Smooth muscle cell of the brain vasculature (primary cell): Measurements from ENCODE around the gene DIP2C.

Experiments used
- DNase-seq: peaks from one replicate; pipeline ENCODE4 v3.0.0-alpha.2; 2012; ENCODE audit warnings: low read depth, low spot score

The DIP2C gene

DNA sequence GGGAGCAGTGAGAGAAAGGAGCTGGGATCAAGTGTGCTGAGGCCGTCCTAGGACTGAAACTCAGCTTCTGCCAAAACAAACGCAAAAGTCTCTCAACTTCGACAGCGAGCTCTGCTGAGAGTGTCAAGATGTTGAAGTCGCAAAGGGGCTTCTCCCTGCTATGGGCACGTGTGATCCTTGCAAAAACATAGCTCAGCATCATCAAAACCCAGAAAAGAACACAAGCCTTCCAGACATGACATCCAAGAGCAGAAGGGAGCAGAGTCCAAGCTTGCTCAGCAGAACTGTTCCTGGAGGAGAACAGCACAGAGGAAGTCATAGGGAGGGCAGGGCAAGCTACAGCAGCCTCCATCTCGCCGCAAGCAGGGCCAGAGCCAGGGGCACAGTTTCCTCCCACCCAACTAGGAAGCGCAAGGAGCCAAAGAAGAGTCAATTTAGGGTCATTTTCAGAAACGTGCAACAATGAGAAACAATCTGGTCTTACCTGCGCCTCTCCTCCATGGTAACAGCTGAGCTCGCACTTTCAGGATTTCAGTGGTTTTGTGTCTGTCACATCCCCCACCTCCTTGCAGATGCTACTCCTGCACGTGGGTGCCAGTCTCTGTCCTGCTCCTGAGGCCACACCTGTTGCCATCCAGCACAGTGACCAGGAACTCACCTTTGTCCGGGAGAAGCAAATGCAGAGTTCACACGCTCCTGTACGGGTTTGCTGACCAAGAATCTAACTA is 113.9 kb downstream of the DIP2C start:
- DNase-seq: no peak

DNA sequence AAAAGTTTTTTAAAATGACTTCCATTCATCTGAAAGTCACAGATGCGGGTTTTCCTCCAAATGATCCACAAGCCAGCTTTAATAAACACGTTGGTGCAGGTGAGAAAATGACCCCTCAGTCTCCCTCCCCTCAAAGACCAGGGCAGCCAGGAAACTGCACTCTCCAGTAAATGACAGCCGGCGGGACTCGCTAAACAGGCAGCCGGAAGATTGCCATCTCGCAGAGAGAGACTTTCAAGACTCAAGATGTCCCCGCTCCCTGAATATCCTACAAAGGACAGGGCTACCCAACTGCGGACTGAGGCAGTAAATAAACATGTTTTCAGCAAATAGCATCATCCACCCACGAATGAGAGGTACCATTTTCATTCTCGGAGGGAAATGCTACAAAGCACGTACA is 116.8 kb downstream of the DIP2C start:
- DNase-seq: no peak

DNA sequence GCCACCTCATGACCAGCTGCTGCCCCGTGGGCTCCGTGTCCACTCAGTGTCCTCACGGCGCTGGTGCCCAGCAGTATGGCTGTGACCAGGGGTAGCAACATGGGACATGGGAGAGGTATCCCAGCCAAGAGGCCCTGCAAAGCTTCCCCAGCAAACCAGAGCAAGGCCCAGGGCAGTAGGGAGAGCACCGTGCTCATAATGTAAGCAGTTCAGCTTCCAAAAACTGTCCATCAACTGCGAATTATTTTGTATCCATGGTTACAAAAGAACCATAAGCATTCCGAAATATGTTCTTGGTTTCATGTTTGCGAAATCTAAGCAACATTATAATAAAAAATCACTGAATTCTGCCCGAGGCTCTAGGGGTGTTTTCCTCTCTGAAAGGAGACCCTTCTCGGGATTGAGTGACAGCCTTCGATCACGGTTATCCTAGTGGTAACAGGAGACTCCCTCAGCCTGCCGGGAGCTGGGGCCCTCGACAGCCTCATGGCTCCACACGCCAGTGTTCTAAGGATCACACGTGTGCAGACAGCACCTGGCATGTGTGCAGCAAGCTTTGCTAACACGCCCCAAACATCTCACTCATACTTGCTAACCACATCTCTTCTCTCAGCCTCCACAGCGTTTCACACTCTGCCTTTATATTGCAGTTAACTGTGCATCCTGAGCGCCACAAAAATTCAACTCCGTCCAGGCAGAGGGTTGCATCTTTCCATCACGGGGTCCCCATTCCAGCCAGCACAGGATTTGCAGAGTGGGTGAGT is 117.6 kb downstream of the DIP2C start:
- no peak for DNase-seq

DNA sequence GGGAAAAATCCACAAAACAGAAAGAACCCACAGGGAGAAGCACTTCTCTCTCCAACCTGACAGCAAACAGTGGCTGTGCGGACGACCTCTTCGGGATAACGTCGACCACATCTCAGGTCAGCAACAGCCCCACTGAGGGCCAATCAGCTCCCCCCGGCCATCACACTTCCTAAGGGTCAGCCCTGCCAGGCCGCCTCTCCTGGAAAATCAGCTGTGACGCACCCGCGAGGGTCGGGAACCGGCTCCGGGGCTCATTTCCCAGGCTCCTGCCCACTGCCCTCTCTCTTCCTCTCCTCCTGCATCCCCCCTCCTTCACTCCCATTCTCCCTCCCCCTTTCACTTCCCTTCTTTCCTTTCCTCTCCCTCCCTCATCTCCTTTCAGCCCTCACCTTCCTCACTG is 118.3 kb downstream of the DIP2C start:
- DNase-seq: no peak

DNA sequence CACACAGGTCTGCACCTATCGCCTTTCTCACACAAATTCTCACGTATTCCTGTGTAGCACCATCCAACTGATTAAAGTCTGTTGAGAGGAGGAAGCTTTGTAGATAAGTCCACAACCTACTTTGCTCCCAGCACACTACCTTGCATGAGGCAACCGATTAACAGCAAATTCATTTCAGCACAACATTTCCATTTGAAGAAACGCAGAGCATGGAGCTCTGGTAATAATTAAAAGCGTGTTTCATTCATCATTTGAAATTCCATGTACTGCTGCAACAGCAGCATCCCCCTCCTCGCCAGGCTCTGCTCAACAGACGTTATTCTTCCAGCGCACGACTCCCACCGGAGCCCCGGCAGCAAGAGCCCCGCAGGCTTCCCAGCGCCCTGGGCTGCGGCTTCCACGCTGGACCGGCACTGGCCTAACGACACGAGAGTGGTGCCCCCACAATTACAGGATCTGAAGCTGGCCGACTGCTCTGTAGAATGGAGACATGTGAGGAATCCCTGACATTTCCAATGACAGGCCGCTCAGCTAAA is 118.8 kb downstream of the DIP2C start:
- no peak for DNase-seq

DNA sequence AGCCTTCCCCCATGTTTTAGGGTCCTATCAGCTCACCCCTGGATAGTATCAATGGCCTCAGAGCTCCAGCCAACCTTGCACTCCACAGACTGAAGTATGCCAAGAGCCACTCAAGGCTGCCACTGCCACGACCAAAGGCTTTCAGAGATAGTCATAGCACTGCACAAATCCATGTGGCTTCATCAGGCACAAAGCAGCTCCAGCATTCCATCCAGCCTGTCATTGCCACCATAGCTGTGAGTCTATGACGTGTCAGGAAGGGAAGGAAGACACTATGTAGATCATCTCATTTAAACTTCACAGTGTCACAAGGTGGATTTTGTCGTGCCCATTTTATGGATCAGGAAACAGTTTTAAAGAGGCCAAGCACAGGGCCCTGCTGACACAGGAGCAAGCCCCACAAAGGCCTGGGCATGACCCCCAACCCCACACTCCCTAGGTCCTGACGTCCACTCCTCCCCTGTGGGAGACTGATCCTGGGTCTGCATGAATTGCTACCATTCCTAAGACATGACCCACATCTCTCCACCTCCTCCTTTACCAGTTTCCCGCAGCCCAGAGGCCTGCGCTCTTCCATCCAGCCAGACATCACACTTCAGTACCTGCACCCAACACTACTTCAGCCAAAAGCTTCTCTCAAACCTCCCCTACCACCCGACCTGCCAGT is 119.4 kb downstream of the DIP2C start:
- DNase-seq: no peak

DNA sequence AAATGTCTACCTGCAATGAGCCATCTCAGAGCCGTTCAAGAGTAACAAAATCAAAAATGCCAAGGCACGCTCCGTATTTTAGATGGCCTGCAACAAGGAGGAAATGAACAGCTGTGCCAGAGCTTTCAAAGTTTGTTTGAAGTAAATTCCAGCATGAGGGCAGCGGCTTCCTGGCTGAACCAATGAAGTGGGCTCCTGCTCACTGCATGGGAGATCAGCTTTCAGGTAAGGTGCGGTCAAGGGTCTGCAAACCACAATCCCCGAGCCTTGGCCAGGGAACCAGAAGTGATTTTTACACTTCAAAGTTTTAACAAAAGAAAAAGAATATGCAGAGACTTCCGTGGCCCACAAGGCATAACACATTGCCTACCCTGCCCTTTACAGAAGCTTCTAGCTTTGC is 120.6 kb downstream of the DIP2C start:
- DNase-seq: no peak

DNA sequence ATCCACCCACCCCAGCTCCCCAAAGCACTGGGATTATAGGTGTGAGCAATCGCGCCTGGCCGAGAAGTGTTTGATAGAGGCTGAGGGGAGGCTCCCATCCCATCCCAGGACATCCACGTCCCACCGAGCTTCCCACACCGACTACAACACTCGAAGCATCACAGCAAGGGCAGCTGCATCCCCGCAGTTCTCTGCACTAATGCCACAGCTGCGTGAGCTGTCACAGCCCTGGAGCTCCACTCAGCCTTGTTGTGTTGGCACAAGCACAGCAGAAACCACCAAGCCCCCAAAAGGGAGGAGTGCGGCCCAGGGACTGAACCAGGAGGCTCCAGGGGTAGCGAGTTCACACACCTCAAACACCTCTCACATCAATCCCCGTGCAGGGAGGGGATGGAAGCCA is 121.6 kb downstream of the DIP2C start:
- DNase-seq: no peak

DNA sequence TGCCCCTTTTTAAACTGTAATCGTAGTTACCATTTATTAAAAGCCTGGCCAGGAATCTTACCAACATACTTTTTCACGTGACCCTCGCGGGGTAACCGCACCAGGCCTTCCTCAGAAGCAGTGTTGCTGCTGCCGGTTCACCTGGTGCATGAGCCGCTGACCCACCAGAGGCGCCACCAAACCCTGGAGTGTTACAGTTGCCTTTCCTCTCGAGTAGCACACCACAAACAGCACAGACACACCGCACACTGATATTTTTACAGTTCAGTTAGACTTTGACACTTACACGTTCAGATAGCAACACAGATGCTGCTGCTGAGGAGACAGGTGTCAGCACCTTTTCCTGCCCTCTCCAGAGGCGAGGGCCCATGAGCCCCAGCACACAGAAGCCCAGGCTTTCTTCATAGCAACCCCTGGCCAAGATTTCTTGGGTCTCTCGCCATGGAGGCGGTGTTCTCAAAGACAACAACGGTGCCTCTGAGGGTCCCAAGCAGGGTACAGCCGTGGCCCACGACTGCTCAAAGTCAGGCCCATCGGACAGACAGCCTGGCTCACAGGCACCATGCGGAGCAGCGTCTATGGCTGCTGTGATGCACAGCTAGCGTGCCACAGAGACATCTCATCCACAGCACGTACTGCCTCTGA is 123.1 kb downstream of the DIP2C start:
- no peak for DNase-seq

DNA sequence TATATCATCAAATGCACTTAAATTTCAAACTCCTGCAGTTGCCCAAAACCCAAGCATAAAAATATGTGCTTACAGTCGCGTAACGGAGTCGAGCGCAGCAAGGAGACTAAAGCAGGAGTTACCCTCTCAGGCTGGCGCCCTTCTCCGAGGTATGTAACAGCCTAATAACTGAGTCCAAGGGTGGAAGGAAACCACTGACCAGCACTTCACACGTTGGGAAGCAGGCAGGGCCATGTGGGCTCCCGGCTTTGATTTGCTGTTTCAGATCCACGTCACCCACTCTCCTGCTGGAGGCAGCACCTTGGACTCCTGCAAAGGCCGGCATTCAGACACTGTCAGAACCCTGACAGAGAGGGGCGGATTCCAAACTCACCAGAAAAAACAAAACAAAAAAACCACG is 123.8 kb downstream of the DIP2C start:
- no peak for DNase-seq

DNA sequence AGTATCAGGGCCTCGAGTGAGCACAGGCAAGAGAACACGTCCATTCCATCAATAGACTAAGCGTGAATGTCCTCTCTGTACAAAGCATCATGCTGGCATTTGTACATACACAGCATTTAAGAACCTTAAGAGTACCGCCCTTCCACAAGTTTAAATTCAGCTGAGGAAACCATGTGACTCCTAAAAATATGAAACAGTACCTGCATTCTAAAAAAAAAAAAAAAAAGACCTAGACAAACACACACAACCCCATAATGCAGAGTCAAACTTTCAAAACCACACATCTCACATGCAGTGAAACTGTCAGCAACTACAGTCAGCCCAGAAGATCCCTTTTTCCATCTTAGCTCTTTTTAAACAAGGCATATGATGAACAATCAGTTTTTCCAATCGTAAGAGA is 124.3 kb downstream of the DIP2C start:
- no peak for DNase-seq

DNA sequence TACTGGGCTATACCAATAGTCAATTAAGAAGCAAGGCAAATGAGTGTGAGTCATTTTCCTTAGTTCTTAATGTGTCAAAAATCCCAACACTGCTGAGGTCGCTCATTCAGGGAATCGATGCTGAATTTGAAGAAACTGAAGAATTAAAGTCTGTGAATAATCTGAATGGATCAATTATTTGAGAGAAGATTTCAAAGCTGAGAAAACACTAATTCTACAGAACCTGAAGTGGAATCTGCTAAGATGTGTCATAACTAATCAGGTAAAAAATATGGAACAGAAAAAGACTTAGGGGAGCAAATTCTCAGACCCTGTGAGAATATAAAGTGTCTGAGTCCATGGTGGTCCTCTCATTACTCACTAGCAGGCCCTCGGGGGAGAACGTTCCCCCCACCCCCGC is 125.6 kb downstream of the DIP2C start:
- DNase-seq: no peak

DNA sequence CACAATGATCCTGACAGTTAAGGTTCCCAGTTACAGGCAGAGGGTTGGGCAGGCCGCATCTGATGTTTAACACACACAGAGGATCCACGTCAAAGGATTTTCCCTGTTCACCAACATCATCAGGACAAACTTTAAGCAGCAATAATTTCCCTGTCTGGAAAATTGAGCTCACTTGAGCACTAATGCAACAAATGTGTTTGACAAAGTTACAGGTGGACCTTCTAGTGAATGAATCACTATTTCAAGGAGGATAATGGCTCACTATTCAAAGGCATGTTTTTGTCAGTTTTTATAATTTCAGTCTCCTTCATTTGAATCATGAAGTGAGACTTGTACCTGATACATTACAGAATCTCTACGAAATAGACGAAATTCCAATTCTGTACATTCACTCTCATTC is 127.3 kb downstream of the DIP2C start:
- DNase-seq: no peak

DNA sequence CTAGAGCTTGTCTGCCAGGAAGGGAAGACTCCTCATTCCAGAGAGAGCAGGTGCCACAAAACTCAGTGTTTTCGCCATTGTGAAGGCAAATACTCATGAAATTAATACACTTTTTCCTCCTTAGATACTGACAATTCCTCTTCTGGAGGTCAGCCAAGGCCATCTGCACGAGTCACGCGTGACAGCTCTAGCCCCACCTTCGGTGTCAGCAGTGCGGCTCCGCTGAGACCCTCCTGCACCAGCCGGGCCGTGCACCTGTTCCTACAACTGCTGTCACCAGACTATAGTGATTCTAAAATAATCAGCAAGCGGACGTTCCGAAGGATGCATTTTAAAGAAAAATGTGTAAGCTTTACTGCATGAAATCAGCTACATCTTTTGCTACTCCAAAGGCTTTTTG is 127.7 kb downstream of the DIP2C start:
- no peak for DNase-seq

DNA sequence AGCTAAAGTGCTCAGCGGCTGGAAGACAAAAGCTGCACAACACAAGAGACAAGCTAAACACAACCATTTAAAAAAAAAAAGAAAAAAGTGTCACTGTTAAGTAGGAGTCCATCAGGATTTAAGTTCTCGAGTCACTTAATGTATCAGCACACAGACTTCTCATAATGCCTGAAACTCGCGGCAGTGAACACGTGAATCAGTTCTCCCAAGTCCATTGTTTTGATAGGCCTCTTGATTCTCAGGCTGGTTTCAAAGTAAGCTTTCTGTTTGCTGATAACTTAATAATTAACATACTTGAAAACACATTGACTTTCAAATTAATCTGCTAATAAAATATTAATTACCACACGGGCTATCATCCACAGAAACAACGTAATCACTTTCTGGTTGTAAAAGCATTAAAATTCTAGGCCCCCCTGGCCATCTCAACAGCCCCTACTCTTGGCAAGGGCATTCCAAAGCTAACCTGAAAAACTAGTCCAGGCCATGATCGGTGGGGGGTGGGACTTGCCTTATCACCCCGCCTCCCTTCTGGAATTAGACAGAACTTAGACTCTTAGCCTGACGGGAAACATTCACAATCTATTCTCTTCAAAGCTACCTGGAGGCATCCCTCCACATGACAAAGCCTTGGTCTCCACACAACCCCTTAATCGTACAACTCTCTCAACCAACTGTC is 129.0 kb downstream of the DIP2C start:
- no peak for DNase-seq

DNA sequence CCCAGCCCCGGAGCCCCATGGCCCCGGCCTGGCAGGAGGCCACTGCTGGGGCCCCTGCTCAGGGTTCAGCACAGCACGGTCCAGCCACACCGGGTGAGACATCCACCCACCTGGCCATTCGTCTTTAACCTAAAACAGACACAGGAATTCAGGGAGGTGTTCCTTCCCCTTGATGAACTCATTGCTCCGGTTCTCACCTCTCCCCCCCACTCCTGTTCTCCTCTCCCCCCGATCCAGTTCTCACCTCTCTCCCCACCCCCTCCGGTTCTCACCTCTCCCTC is 129.8 kb downstream of the DIP2C start:
- DNase-seq: no peak

DNA sequence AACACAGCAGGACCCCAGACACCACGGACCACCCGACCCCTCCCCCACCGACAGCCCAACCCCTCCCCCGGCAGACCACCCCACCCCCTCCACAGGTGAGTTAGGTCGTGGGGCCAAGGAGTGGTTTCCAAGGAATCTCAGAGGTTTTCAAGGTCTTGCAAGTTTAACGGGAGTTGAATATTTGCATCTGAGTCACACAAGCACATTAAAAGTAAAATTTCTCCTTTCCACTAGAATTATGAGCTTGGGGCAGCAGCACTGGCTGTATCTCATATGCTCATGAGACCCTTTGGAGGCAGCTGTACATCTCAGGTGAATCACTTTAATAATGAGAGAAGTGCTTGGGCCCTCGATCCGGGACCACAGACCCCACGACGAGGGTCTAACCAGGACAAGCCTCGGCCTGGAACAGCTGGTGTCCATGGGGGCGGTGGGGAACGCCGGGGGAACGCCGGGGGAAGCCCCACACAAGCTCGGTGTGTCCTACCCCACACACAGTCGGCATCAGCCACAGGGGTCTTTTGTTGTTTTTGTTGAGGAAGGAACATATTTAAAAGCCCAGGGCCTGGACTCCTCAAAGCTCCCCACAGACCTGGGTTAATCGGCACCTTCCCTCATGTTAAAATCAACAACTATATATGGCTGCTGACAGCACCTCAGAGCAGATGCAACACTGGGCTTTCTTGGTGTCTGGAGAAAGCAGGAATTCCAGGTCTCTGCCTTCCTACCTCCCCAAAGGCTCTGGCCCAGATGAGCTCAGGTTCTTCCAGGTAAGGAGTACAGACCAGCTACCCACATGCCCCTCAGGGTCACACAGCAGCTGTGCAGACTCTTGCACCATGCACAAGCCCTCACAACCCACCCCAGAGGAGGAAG is 130.3 kb downstream of the DIP2C start:
- DNase-seq: no peak

DNA sequence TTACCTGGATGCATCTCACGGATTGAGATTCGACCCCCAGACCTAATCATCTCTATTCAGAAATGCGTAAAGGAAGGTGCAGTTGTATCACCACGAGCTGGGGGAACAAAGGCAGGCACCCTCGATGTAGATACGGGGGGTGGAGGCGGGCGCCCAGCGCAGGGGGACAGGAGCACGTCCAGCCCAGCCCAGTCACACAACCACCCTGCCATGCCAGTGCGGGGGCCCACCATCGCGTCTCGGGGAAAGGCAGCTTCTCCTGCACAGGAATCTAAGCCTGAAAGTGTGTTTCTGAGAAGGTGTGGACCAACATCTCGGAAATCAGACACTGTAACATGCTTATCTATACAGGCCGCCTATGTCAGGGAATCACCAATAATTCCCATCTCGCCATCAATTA is 131.1 kb downstream of the DIP2C start:
- DNase-seq: no peak

DNA sequence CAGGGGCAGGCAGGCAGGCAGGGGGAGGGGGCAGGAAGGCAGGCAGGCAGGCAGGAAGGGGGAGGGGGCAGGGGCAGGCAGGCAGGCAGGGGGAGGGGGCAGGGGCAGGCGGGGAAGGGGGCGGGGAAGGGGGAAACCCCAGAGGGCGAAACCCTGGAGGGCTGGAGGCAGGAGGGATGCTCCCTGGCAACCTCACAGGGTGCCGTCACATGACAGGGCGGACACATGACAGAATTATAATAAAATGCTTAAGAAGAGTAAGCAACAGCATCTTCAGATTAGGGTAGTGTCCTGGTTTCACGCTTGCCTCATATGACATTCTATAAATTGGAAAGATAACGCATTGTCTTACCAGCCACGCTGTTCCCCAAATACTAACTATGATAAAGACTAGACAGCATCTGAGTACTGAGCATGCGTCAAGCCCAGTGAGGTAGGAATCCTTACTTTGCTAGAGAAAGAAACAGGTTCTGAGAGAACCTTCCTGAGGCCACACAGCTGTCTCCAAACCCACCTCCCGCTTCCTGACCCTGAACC is 131.6 kb downstream of the DIP2C start:
- no peak for DNase-seq

DNA sequence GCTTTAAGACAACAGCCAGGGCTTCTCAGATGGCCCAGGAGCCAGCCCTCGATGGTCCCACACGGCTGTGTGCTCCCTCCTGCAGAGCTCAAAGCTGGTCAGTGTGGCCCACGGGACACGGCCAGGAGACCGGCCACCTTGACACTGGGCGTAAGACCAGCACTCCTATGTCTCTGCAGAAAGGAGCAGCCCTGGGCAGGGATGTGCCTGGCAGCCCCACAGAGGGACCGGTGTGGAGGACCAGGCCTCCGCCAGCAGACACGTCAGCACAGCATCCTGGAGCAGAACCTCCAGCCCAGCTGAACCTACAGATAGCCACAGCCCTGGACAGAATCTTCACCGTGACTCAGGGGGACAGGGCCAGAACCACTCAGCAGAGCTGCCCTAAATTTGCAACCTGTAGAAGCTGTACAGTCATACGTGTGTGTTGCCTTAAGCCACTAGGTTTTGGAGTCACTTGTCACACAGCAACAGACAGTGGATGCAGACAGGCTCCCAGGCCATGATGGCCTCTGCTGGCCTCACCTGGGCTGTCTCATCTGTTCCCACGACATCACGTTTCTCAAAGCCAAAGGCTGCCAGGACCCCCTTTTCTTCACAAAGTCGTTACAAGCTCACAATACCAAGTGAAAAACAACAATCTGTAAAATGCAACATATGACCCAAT is 132.4 kb downstream of the DIP2C start:
- no peak for DNase-seq
